T-helper 2 cell treated with Interferon-gamma antibody and Interleukin-4, amounts not matched to agents 5 μg/mL and 100 μg/mL, for 36 hours (primary cell): ENCODE measurements around the gene RBMS1.

Experiments used
- DNase-seq: peaks from one replicate; pipeline ENCODE4 v3.0.0; 2021; ENCODE audit warnings: low spot score
- H3K27ac Mint-ChIP-seq: one replicate; pipeline ENCODE4 v1.8.0; 2021; ENCODE audit warnings: mild to moderate bottlenecking, mixed read lengths
- H3K27me3 Mint-ChIP-seq: one replicate; pipeline ENCODE4 v1.8.0; 2021; ENCODE audit warnings: low read depth, mixed read lengths
- H3K36me3 Mint-ChIP-seq: one replicate; pipeline ENCODE4 v1.8.0; 2021; ENCODE audit warnings: low read depth, mixed read lengths
- H3K4me1 Mint-ChIP-seq: one replicate; pipeline ENCODE4 v1.8.0; 2021; ENCODE audit warnings: low read depth, mixed read lengths
- H3K4me3 Mint-ChIP-seq: one replicate; pipeline ENCODE4 v1.8.0; 2022; ENCODE audit warnings: mild to moderate bottlenecking, moderate library complexity, mixed read lengths
- H3K9me3 Mint-ChIP-seq: one replicate; pipeline ENCODE4 v1.8.0; 2021; ENCODE audit warnings: mixed read lengths

RBMS1 gene

GRCh38 chr2:160365716-160366367, 127.8 kb downstream of the RBMS1 start:
- no peak for DNase-seq
- no peaks in the 10 kb centered on the region for H3K9me3 Mint-ChIP-seq
- no peaks in the 10 kb centered on the region for H3K27me3 Mint-ChIP-seq
- H3K27ac Mint-ChIP-seq: no peak overlapping the region
- peaks cover 19% of the 10 kb centered on the region for H3K36me3 Mint-ChIP-seq
- H3K4me3 Mint-ChIP-seq: no peak overlapping the region
- peaks cover 24% of the 10 kb centered on the region for H3K4me1 Mint-ChIP-seq

GRCh38 chr2:160364364-160364763, 129.2 kb downstream of the RBMS1 start:
- Mint-ChIP-seq H3K4me3 (no peak overlapping the region), H3K36me3 (peaks cover 19% of the 10 kb centered on the region), H3K27ac (no peak overlapping the region), H3K9me3 (no peaks in the 10 kb centered on the region), H3K4me1 (peaks cover 22% of the 10 kb centered on the region), H3K27me3 (no peaks in the 10 kb centered on the region)
- no peak for DNase-seq

- H3K4me1 Mint-ChIP-seq: peaks cover 20% of the 10 kb centered on the region
- no peak overlapping the region for H3K27ac Mint-ChIP-seq
These were observed 129.6 kb downstream of the RBMS1 start for GRCh38 chr2:160363961-160364360.

DNA sequence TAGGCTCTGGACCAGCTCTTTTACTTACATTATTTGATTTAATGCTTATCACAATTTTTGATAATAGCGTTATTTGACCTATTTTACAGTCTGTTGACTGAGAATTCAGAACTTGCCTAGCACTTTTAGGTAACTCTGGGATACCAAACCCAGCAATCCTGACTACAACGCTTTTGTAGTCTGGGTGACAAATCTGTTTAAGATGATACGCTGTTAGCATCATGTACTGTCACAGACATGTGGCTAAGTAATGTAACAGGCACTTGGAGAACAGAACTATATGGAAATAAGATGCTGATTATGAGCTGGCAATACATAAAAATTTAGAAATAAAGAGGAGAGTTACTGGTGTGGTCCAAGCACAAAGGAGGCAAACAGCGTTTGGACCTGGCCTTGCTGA, 130.6 kb downstream of the RBMS1 start:
- H3K36me3 Mint-ChIP-seq: peaks cover 20% of the 10 kb centered on the region
- H3K27ac Mint-ChIP-seq: no peak overlapping the region
- DNase-seq: no peak
- H3K4me1 Mint-ChIP-seq: peaks cover 17% of the 10 kb centered on the region
- H3K9me3 Mint-ChIP-seq: no peaks in the 10 kb centered on the region
- no peaks in the 10 kb centered on the region for H3K27me3 Mint-ChIP-seq
- no peak overlapping the region for H3K4me3 Mint-ChIP-seq

More at GRCh38 chr2:160363961-160364360, 129.6 kb downstream of the RBMS1 start:
- Mint-ChIP-seq H3K27me3 (no peaks in the 10 kb centered on the region), H3K36me3 (peaks cover 19% of the 10 kb centered on the region), H3K4me3 (no peak overlapping the region), H3K9me3 (no peaks in the 10 kb centered on the region)
- no peak for DNase-seq

- Mint-ChIP-seq H3K9me3 (no peaks in the 10 kb centered on the region), H3K27ac (no peak overlapping the region), H3K4me3 (no peak overlapping the region), H3K36me3 (peaks cover 22% of the 10 kb centered on the region), H3K27me3 (no peaks in the 10 kb centered on the region), H3K4me1 (peaks cover 13% of the 10 kb centered on the region)
- DNase-seq: no peak
These were observed 131.1 kb downstream of the RBMS1 start for GRCh38 chr2:160362541-160362940.

- Mint-ChIP-seq H3K4me1 (peaks cover 13% of the 10 kb centered on the region), H3K4me3 (no peak overlapping the region), H3K27ac (no peak overlapping the region), H3K27me3 (no peaks in the 10 kb centered on the region), H3K9me3 (no peaks in the 10 kb centered on the region), H3K36me3 (peaks cover 23% of the 10 kb centered on the region)
- no peak for DNase-seq
These were observed 131.6 kb downstream of the RBMS1 start for GRCh38 chr2:160362018-160362417.

DNA sequence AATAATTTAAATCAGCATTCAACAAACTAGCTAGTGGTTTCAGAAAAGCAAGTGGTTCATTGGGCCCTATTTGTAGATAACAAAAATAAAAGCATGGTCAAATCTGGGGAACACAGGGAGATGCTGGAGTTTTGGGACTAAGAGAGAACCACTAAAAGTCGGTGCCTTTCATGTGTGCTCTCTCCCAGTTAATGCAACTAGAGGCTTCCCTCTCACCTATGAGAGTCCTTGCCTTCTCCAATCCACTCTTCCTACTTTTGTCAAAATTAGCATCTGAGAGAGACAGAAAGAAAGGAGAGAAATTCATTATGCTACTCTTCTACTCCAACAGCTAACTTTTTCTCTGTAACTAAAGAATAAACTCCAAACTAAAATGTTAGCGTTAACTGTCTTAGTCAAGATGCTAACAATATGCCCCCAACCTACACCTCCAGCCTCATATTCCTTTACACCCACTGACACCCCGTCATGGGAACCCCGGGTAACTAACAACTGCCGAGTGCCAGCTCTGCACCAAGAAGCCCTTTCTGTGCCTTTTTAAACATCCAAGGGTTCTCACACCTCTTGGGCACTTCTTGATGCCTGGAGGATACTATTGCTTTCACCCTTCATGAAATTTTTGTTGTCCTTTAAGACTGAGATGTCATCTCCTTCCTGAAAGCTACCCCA, 133.4 kb downstream of the RBMS1 start:
- Mint-ChIP-seq H3K9me3 (no peaks in the 10 kb centered on the region), H3K27ac (no peak overlapping the region), H3K4me3 (no peak overlapping the region), H3K4me1 (peaks cover 14% of the 10 kb centered on the region), H3K27me3 (no peaks in the 10 kb centered on the region), H3K36me3 (peaks cover 23% of the 10 kb centered on the region)
- no peak for DNase-seq

DNA sequence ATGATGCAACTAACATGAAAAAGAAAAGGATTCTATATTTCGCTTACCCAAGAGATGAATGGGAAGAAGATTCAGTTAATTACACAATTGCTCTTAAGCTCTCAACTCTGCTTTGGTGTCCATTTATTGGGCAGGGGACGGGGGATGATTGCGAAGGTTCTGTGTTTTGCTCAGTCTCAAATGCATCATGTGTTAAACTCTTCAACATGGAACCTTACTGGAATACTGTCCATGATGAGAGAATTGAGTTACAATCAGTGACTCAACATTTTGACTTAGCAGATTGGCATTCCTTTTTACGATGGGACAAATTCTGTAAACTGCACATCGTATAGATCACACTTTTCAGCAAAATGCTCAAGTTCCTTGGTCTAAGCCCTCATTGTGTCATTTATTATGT, 135.6 kb downstream of the RBMS1 start:
- Mint-ChIP-seq H3K27ac (no peak overlapping the region), H3K9me3 (no peaks in the 10 kb centered on the region), H3K36me3 (peaks cover 16% of the 10 kb centered on the region), H3K4me3 (no peak overlapping the region), H3K4me1 (peaks cover 5% of the 10 kb centered on the region), H3K27me3 (no peaks in the 10 kb centered on the region)
- no peak for DNase-seq

DNA sequence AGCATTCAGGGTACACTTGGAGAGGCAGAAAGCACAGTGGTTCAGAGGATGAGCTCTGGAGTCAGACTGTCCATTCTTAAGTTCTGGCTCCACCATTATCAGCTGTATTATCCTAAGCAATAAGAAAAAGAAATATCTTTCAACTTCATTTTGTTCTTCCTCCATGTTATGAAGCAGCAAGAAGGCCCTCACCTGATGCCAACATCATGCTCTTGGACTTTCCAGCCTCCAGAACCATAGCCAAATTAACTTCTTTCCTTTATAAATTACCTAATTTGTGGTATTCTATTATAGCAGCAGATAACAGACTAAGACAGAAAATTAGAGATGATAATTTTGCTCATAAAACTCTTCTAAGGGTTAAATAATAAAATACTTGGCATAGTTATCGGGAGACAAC, 137.1 kb downstream of the RBMS1 start:
- Mint-ChIP-seq H3K9me3 (no peaks in the 10 kb centered on the region), H3K27ac (no peak overlapping the region), H3K4me3 (no peak overlapping the region), H3K27me3 (no peaks in the 10 kb centered on the region), H3K4me1 (peaks cover 5% of the 10 kb centered on the region), H3K36me3 (peaks cover 16% of the 10 kb centered on the region)
- DNase-seq: no peak

DNA sequence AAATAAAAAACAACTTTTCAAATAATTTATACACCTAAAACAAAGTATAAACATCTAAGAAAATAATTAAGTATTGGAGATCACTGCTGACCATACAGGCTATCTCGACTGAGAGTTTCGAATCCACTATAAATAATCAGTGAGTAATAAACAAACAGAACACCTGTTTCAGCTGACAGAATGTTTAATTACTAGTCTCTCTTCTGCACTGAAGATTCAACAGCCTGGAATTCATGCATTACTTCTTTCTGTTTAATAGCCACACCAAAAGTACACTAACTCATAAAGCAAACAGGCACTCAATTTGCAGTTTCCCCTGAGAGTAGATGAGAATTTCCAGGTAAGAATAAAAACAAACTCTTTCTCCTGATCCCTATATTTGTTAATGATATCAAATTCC, 138.5 kb downstream of the RBMS1 start:
- H3K4me3 Mint-ChIP-seq: no peak overlapping the region
- no peaks in the 10 kb centered on the region for H3K27me3 Mint-ChIP-seq
- H3K9me3 Mint-ChIP-seq: no peaks in the 10 kb centered on the region
- H3K36me3 Mint-ChIP-seq: peaks cover 17% of the 10 kb centered on the region
- H3K4me1 Mint-ChIP-seq: peaks cover 5% of the 10 kb centered on the region
- no peak overlapping the region for H3K27ac Mint-ChIP-seq
- no peak for DNase-seq

GRCh38 chr2:160354677-160355076, 138.9 kb downstream of the RBMS1 start:
- Mint-ChIP-seq H3K36me3 (peaks cover 17% of the 10 kb centered on the region), H3K27ac (no peak overlapping the region), H3K4me1 (peaks cover 5% of the 10 kb centered on the region), H3K9me3 (no peaks in the 10 kb centered on the region), H3K4me3 (no peak overlapping the region), H3K27me3 (no peaks in the 10 kb centered on the region)
- no peak for DNase-seq

GRCh38 chr2:160353813-160354212, 139.8 kb downstream of the RBMS1 start:
- no peak for DNase-seq
- no peaks in the 10 kb centered on the region for H3K9me3 Mint-ChIP-seq
- H3K27me3 Mint-ChIP-seq: no peaks in the 10 kb centered on the region
- H3K4me3 Mint-ChIP-seq: no peak overlapping the region
- peaks cover 20% of the 10 kb centered on the region for H3K36me3 Mint-ChIP-seq
- peaks cover 6% of the 10 kb centered on the region for H3K4me1 Mint-ChIP-seq
- H3K27ac Mint-ChIP-seq: no peak overlapping the region

DNA sequence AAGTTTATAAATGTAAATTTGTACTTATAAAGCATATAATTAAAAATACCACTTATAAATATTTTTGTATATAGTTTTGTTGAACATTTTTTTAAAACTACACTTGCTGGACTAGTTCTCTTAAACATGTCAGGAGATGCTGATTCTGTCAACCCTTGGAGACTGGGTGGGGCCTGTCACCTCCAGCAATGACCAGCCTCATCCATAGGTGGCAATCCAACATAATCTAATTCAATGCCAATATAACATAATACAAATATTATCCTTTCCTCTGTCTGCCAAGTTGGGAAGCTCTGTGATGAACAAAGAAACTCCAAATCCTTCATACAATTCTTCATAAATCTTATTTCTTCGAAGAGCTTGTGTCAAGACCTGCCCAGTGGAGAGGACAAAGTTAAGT, 140.4 kb downstream of the RBMS1 start:
- Mint-ChIP-seq H3K4me3 (no peak overlapping the region), H3K36me3 (peaks cover 20% of the 10 kb centered on the region), H3K27ac (no peak overlapping the region), H3K27me3 (no peaks in the 10 kb centered on the region), H3K4me1 (peaks cover 7% of the 10 kb centered on the region), H3K9me3 (no peaks in the 10 kb centered on the region)
- DNase-seq: no peak

- H3K4me1 Mint-ChIP-seq: peaks cover 7% of the 10 kb centered on the region
- no peak for DNase-seq
- peaks cover 17% of the 10 kb centered on the region for H3K36me3 Mint-ChIP-seq
- no peaks in the 10 kb centered on the region for H3K27me3 Mint-ChIP-seq
- no peak overlapping the region for H3K4me3 Mint-ChIP-seq
- H3K9me3 Mint-ChIP-seq: no peaks in the 10 kb centered on the region
- H3K27ac Mint-ChIP-seq: no peak overlapping the region
These were observed 141.1 kb downstream of the RBMS1 start for GRCh38 chr2:160352500-160352899.

DNA sequence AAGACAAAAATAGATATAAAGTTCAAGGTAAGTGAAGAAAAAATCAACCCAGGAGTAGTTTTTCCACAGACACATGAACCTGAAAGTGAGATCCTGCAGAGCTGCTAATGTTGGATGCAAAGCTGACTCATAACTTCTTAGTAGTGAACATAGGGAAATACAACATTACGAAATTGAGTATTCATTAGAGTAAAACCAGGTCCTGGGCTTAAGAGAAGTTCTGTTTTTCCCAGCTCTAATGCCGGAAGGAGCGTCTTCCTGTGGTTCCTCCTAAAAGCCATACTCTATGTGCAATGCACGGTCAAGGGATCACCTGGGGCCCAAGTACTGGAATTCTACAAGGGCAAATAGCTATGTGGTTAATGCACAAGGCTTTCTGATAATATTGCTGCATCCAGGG, 141.7 kb downstream of the RBMS1 start:
- no peak for DNase-seq
- Mint-ChIP-seq H3K27me3 (no peaks in the 10 kb centered on the region), H3K4me3 (no peak overlapping the region), H3K36me3 (peaks cover 15% of the 10 kb centered on the region), H3K27ac (no peak overlapping the region), H3K9me3 (no peaks in the 10 kb centered on the region), H3K4me1 (peaks cover 11% of the 10 kb centered on the region)
